Measurements from ENCODE around the gene ZNF785. TPM values are rescaled to one million over a fixed set of nuclear protein-coding genes. Genes with fewer than 3 reads are reported as not detected.

The ZNF785 gene
- total RNA-seq, 1 experiment from 2014 or later = 16.0 TPM

DNA sequence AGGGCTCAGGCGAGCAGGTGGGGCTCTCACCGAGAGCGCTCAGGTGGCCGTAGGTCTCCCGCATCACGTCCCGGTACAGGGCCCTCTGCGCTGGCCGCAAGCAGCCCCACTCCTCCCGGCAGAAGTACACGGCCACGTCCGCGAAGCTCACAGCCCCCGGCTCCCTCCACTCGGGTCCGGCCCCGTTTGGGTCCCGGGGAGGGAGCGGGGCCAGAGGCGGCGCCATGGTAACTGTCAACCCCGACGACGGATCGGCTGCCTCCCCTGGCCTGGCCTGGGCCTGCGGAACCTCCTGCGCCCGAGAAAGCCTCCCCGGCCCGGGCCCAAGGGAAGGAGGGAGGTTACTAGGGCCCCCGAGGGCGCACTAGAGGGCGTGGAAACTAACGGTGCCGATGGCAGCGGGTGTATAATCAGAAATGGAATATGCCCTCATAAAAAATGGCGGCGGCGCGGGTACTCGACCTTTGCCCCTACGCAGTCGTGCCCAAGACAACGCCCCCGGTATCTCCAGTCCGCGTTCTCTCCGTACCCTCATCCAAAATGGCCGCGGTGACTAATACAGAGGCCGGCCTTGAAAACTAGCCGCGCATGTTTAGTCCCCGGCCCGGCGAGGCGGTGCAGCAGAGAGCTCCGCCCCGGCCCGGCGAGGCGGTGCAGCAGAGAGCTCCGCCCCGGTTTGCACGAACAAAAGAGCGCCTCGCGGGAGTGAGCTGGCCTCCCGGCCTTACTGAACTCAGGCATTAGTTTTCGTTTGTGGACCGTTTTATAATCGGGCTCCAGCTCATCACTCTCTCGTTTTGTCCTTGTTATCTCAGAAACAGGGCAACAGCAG, 27.3 kb downstream of the ZNF785 start, which contains the start of gene ZNF764 (continued):
- TF ChIP-seq, protein P1, sequence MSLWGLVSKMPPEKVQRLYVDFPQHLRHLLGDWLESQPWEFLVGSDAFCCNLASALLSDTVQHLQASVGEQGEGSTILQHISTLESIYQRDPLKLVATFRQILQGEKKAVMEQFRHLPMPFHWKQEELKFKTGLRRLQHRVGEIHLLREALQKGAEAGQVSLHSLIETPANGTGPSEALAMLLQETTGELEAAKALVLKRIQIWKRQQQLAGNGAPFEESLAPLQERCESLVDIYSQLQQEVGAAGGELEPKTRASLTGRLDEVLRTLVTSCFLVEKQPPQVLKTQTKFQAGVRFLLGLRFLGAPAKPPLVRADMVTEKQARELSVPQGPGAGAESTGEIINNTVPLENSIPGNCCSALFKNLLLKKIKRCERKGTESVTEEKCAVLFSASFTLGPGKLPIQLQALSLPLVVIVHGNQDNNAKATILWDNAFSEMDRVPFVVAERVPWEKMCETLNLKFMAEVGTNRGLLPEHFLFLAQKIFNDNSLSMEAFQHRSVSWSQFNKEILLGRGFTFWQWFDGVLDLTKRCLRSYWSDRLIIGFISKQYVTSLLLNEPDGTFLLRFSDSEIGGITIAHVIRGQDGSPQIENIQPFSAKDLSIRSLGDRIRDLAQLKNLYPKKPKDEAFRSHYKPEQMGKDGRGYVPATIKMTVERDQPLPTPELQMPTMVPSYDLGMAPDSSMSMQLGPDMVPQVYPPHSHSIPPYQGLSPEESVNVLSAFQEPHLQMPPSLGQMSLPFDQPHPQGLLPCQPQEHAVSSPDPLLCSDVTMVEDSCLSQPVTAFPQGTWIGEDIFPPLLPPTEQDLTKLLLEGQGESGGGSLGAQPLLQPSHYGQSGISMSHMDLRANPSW (CRISPR knock-in tag; conservative IDR thresholded peaks at IDR 0.05; ENCODE audit: low read depth) = no peak
- TF ChIP-seq, protein P2, sequence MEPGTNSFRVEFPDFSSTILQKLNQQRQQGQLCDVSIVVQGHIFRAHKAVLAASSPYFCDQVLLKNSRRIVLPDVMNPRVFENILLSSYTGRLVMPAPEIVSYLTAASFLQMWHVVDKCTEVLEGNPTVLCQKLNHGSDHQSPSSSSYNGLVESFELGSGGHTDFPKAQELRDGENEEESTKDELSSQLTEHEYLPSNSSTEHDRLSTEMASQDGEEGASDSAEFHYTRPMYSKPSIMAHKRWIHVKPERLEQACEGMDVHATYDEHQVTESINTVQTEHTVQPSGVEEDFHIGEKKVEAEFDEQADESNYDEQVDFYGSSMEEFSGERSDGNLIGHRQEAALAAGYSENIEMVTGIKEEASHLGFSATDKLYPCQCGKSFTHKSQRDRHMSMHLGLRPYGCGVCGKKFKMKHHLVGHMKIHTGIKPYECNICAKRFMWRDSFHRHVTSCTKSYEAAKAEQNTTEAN (CRISPR knock-in tag; IDR thresholded peaks at IDR 0.05) = no peak
- TF ChIP-seq FOXK1 (CRISPR knock-in tag; IDR thresholded peaks at IDR 0.05) (peak; percentile 74; the same call in 1 of the 2 replicates), CREM (CRISPR knock-in tag; IDR thresholded peaks at IDR 0.05) (peak; percentile 73; the same call in 1 of the 2 replicates), NR3C1 (CRISPR knock-in tag; conservative IDR thresholded peaks at IDR 0.05; ENCODE audit: low read depth) (0 out of 2 replicates have a peak, but pooled peaks have one; percentile 15)
- TF ChIP-seq, protein P3, sequence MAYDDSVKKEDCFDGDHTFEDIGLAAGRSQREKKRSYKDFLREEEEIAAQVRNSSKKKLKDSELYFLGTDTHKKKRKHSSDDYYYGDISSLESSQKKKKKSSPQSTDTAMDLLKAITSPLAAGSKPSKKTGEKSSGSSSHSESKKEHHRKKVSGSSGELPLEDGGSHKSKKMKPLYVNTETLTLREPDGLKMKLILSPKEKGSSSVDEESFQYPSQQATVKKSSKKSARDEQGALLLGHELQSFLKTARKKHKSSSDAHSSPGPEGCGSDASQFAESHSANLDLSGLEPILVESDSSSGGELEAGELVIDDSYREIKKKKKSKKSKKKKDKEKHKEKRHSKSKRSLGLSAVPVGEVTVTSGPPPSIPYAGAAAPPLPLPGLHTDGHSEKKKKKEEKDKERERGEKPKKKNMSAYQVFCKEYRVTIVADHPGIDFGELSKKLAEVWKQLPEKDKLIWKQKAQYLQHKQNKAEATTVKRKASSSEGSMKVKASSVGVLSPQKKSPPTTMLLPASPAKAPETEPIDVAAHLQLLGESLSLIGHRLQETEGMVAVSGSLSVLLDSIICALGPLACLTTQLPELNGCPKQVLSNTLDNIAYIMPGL (CRISPR knock-in tag; IDR thresholded peaks at IDR 0.05) = peak; percentile 80

DNA sequence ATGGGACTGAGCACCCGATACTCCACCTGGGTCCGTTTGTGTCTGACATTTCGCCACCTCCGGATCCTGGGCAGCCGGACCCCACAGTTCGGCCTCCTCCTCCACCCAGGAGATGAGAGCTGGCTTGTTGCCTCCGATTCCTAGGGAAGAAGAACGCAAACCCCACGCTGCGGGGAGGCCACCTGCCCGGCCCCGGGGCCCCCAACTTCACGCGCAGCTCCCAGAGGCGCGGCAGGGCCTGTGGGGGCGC, 27.9 kb downstream of the ZNF785 start:
- ChIA-PET POLR2A (interaction anchor here (0.5 to 3.5 kb wide), 7 partner anchors 15 to 86 kb away, joined by 3 to 42 read pairs (median 5); partner anchors contain the start of genes ZNF688, ZNF689 and ZNF747), CTCF (interaction anchor here (0.5 to 2.8 kb wide), 8 partner anchors 14 to 380 kb away, joined by 3 to 39 read pairs (median 6); partner anchors contain the start of genes ZNF688, ZNF689 and ZNF747)
- no peak for DNase-seq (ENCODE audit: low spot score)
- TF ChIP-seq NR3C1 (CRISPR knock-in tag; conservative IDR thresholded peaks at IDR 0.05; ENCODE audit: low read depth) = 0 out of 2 replicates have a peak, but pooled peaks have one; percentile 54
- no peak for TF ChIP-seq GRHL2 (CRISPR knock-in tag; IDR thresholded peaks at IDR 0.05; ENCODE audit: insufficient replicate concordance, severe bottlenecking)
- Mint-ChIP-seq H3K36me3 (peaks cover 18% of the 10 kb centered on the region), H3K4me1 (peaks cover 29% of the 10 kb centered on the region), H3K9me3 (no peaks in the 10 kb centered on the region), H3K27ac (no peak overlapping the region), H3K4me3 (peak overlapping the region; percentile 77), H3K27me3 (ENCODE audit: low read depth) (peaks cover 14% of the 10 kb centered on the region)
- ATAC-seq = no peak

DNA sequence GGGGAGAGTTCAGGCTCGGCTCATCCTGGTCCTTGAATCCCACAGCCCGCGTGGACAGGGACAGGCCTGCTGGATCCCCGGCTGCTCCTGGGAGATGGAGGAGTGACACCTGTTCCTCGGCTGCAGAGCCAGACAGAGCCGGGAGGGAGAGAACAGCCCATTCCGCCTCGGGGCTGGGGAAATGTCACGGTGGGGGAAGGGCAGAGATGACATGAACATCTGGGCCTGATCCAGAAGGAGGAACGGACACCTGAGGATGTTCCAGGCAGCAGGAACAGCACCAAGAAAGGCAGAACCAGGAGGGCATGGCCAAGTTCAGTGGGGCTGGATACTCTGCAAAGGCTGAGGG, 29.4 kb downstream of the ZNF785 start:
- CTCF ChIA-PET = interaction anchor here (2.8 kb wide), 1 partner anchor 21 kb away, joined by 39 read pairs; the partner anchor contains the start of gene ZNF747
- no peak for ATAC-seq
- peak overlapping the region; percentile 62 for H3K4me3 Mint-ChIP-seq
- peaks cover 18% of the 10 kb centered on the region for H3K36me3 Mint-ChIP-seq
- peak overlapping the region; percentile 85 for H3K27ac Mint-ChIP-seq
- peak; percentile 16 for DNase-seq (ENCODE audit: low spot score)
- H3K27me3 Mint-ChIP-seq (ENCODE audit: low read depth) = peaks cover 2% of the 10 kb centered on the region
- POLR2A ChIA-PET = interaction anchor here (3.5 kb wide), 1 partner anchor 21 kb away, joined by 42 read pairs; the partner anchor contains the start of gene ZNF747
- TF ChIP-seq, protein P4, sequence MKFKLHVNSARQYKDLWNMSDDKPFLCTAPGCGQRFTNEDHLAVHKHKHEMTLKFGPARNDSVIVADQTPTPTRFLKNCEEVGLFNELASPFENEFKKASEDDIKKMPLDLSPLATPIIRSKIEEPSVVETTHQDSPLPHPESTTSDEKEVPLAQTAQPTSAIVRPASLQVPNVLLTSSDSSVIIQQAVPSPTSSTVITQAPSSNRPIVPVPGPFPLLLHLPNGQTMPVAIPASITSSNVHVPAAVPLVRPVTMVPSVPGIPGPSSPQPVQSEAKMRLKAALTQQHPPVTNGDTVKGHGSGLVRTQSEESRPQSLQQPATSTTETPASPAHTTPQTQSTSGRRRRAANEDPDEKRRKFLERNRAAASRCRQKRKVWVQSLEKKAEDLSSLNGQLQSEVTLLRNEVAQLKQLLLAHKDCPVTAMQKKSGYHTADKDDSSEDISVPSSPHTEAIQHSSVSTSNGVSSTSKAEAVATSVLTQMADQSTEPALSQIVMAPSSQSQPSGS (CRISPR knock-in tag; IDR thresholded peaks at IDR 0.05; ENCODE audit: borderline replicate concordance, low read depth) = no peak
- TF ChIP-seq, protein P5, sequence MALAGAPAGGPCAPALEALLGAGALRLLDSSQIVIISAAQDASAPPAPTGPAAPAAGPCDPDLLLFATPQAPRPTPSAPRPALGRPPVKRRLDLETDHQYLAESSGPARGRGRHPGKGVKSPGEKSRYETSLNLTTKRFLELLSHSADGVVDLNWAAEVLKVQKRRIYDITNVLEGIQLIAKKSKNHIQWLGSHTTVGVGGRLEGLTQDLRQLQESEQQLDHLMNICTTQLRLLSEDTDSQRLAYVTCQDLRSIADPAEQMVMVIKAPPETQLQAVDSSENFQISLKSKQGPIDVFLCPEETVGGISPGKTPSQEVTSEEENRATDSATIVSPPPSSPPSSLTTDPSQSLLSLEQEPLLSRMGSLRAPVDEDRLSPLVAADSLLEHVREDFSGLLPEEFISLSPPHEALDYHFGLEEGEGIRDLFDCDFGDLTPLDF (CRISPR knock-in tag; IDR thresholded peaks at IDR 0.05) = no peak
- TF ChIP-seq NFYB (CRISPR knock-in tag; conservative IDR thresholded peaks at IDR 0.05; ENCODE audit: low read depth) (no peak), ZNF396 (CRISPR knock-in tag; IDR thresholded peaks at IDR 0.05; ENCODE audit: borderline replicate concordance) (no peak), EMX1 (CRISPR knock-in tag; IDR thresholded peaks at IDR 0.05) (no peak), CBFB (CRISPR knock-in tag; IDR thresholded peaks at IDR 0.05; ENCODE audit: low read depth) (no peak), ZNF232 (CRISPR knock-in tag; IDR thresholded peaks at IDR 0.05) (no peak), NR3C1 (CRISPR knock-in tag; conservative IDR thresholded peaks at IDR 0.05; ENCODE audit: low read depth) (no peak), NR2C2 (CRISPR knock-in tag; IDR thresholded peaks at IDR 0.05) (no peak)
- TF ChIP-seq, protein P6, sequence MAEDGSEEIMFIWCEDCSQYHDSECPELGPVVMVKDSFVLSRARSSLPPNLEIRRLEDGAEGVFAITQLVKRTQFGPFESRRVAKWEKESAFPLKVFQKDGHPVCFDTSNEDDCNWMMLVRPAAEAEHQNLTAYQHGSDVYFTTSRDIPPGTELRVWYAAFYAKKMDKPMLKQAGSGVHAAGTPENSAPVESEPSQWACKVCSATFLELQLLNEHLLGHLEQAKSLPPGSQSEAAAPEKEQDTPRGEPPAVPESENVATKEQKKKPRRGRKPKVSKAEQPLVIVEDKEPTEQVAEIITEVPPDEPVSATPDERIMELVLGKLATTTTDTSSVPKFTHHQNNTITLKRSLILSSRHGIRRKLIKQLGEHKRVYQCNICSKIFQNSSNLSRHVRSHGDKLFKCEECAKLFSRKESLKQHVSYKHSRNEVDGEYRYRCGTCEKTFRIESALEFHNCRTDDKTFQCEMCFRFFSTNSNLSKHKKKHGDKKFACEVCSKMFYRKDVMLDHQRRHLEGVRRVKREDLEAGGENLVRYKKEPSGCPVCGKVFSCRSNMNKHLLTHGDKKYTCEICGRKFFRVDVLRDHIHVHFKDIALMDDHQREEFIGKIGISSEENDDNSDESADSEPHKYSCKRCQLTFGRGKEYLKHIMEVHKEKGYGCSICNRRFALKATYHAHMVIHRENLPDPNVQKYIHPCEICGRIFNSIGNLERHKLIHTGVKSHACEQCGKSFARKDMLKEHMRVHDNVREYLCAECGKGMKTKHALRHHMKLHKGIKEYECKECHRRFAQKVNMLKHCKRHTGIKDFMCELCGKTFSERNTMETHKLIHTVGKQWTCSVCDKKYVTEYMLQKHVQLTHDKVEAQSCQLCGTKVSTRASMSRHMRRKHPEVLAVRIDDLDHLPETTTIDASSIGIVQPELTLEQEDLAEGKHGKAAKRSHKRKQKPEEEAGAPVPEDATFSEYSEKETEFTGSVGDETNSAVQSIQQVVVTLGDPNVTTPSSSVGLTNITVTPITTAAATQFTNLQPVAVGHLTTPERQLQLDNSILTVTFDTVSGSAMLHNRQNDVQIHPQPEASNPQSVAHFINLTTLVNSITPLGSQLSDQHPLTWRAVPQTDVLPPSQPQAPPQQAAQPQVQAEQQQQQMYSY (CRISPR knock-in tag; IDR thresholded peaks at IDR 0.05) = no peak
- TF ChIP-seq, protein P7, sequence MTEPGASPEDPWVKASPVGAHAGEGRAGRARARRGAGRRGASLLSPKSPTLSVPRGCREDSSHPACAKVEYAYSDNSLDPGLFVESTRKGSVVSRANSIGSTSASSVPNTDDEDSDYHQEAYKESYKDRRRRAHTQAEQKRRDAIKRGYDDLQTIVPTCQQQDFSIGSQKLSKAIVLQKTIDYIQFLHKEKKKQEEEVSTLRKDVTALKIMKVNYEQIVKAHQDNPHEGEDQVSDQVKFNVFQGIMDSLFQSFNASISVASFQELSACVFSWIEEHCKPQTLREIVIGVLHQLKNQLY (CRISPR knock-in tag; IDR thresholded peaks at IDR 0.05) = no peak
- H3K9me3 Mint-ChIP-seq = no peaks in the 10 kb centered on the region
- peaks cover 23% of the 10 kb centered on the region for H3K4me1 Mint-ChIP-seq
